ENCODE measurements around the gene CCDC18.

The CCDC18 gene

DNA sequence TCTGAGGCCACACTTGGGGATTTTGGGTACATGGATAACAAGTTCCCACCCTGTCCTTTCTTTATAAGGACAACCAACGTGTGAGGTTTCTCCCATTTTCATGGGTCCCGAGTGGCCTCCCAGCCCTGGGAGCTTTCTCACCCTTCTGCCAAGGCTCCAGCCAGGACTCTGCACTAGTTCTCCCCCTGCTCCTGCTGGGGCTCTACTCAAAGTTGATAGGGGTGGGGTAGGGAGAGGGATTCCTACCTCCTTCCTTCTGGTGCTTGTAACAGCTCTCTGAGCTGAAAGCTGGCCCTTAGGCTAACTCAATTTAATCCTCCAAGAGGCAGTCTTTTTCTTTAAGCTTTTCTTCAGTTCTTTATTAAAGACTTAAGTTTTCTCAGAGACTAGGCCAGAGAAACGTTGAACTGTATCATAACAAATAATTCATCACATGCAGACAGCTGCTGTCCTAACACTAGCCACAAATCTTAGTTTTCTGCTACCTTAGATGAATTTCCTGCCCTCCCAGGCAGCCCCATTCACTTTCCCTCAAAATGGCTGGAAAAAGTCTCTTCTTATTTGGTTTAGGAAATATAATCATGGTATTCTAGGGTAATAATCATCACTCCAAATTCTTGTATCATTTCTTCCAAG lies 142.8 kb downstream of the CCDC18 start:
- TF ChIP-seq EZH2phosphoT487 (IDR thresholded peaks at IDR 0.05; ENCODE audit: borderline replicate concordance, low read length): no peak
- TF ChIP-seq, protein P1, sequence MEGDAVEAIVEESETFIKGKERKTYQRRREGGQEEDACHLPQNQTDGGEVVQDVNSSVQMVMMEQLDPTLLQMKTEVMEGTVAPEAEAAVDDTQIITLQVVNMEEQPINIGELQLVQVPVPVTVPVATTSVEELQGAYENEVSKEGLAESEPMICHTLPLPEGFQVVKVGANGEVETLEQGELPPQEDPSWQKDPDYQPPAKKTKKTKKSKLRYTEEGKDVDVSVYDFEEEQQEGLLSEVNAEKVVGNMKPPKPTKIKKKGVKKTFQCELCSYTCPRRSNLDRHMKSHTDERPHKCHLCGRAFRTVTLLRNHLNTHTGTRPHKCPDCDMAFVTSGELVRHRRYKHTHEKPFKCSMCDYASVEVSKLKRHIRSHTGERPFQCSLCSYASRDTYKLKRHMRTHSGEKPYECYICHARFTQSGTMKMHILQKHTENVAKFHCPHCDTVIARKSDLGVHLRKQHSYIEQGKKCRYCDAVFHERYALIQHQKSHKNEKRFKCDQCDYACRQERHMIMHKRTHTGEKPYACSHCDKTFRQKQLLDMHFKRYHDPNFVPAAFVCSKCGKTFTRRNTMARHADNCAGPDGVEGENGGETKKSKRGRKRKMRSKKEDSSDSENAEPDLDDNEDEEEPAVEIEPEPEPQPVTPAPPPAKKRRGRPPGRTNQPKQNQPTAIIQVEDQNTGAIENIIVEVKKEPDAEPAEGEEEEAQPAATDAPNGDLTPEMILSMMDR (IDR thresholded peaks at IDR 0.05; ENCODE audit: low read depth, low read length, poor library complexity, severe bottlenecking): no peak
- H3K9me2 ChIP-seq (replicated peaks; ENCODE audit: control insufficient read depth, low read length): no peaks in the 10 kb centered on the region

DNA sequence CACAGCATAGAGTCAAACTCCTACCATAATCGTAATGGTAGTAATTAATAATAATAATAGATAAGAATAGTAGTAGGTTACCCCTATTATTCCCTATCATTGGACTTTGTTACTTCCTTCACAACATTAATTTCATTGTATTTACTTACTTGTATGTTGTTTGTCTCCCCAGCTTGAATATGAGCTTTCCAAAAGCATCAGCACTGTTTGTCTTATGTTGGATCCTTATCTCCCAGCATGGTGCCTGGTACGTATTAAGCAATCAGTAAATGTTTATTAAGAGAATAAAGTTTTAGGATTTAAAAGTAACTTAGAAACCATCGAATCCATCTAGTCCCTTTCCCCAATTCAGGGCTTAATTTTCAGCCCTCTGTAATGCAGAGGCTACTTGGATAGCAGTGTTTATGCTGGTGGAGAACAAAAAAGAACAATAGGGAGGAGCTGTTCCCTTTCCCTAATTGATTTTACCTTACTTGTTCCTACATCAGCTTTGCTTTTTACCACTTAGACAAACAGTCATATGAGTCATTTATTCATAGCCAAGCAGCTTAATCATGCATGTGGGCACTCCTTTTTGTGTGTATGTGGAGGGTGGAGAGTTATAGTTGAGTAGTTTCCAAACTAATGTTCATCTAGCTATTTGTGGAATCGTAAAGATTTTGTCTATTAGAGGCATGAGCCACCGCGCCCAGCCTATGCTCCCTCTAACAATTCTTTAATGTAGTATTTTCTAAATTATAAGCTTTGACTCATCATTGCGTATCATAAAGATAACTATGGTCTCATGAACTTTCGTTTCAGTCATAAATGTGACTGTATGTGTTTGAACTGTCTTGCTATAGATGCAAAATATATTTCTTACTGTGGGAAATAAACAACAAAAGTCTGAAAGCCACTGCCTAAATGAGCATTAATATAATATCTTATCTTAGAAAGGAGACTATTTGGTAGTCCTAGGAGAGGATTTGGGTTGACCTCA lies 144.3 kb downstream of the CCDC18 start:
- H3K9me2 ChIP-seq (replicated peaks; ENCODE audit: control insufficient read depth, low read length): no peaks in the 10 kb centered on the region
- H3K4me2 ChIP-seq (ENCODE audit: low read length): no peak overlapping the region
- no peaks in the 10 kb centered on the region for H3K9me3 ChIP-seq (ENCODE audit: control insufficient read depth, insufficient read depth, low read length)
- TF ChIP-seq, protein P1 (IDR thresholded peaks at IDR 0.05; ENCODE audit: low read depth, low read length, poor library complexity, severe bottlenecking): no peak
- peaks cover 9% of the 10 kb centered on the region for H3K4me1 ChIP-seq (ENCODE audit: control insufficient read depth, low read length)
- H3K36me3 ChIP-seq (ENCODE audit: control insufficient read depth, low read length): no peaks in the 10 kb centered on the region
- H3F3A ChIP-seq (ENCODE audit: control insufficient read depth, insufficient read depth): no peaks in the 10 kb centered on the region
- no peaks in the 10 kb centered on the region for H4K20me1 ChIP-seq (ENCODE audit: control insufficient read depth, insufficient read depth, low read depth, low read length)
- H3K4me3 ChIP-seq (ENCODE audit: low read length): no peak overlapping the region
- H3K79me2 ChIP-seq (ENCODE audit: control insufficient read depth, low read length): no peaks in the 10 kb centered on the region
- H3K27ac ChIP-seq (ENCODE audit: low read depth, low read length): no peak overlapping the region
- H3K27me3 ChIP-seq (ENCODE audit: control insufficient read depth, low read length): no peaks in the 10 kb centered on the region

More for the DNA sequence above, 142.8 kb downstream of the CCDC18 start:
- no peak overlapping the region for H3K27ac ChIP-seq (ENCODE audit: low read depth, low read length)
- H3K4me2 ChIP-seq (ENCODE audit: low read length): no peak overlapping the region
- no peaks in the 10 kb centered on the region for H3K27me3 ChIP-seq (ENCODE audit: control insufficient read depth, low read length)
- H3K4me3 ChIP-seq (ENCODE audit: low read length): no peak overlapping the region
- H3K36me3 ChIP-seq (ENCODE audit: control insufficient read depth, low read length): no peaks in the 10 kb centered on the region
- H3K9me3 ChIP-seq (ENCODE audit: control insufficient read depth, insufficient read depth, low read length): no peaks in the 10 kb centered on the region
- no peaks in the 10 kb centered on the region for H3F3A ChIP-seq (ENCODE audit: control insufficient read depth, insufficient read depth)
- no peaks in the 10 kb centered on the region for H4K20me1 ChIP-seq (ENCODE audit: control insufficient read depth, insufficient read depth, low read depth, low read length)
- H3K4me1 ChIP-seq (ENCODE audit: control insufficient read depth, low read length): no peaks in the 10 kb centered on the region
- no peaks in the 10 kb centered on the region for H3K79me2 ChIP-seq (ENCODE audit: control insufficient read depth, low read length)
